Fibroblast of mammary gland (primary cell): ENCODE data around the gene DACT3.

Experiments
- DNase-seq: peaks from one replicate; pipeline ENCODE4 v3.0.0-alpha.2; 2010; ENCODE audit warnings: low read depth
- H3K4me3 ChIP-seq: 2 replicates; pipeline ENCODE4 v1.5.1; 2011; ENCODE audit warnings: low read depth, mild to moderate bottlenecking, low read length, moderate library complexity; ENCODE audit not compliant: control insufficient read depth
- TF ChIP-seq, protein P1 (sequence below): conservative IDR thresholded peaks from 2 replicates; pipeline ENCODE4 v1.5.1; 2011; ENCODE audit warnings: low read depth, low read length, inconsistent platforms; ENCODE audit not compliant: control insufficient read depth, insufficient read depth

Gene DACT3

DNA sequence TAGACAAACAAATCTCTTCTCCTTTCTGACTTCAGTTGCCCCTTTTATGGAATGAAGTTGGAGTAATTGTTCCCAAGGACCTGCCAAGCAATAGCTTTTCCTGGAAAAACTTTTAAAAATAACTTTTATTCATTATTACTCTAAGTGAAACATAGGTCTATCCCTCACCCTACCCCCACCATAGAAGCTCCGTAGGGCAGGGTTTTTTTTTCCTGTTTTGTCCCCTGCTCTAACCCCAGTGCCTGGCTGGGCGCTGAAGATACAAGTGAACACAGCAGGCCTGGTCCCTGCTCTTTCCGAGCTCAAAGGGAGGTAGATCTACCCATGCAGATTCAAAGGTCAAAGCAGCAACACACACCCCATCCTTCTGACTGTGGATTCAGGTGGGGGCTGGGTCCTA, 16.3 kb downstream of the DACT3 start:
- no peak for DNase-seq
- TF ChIP-seq, protein P1, sequence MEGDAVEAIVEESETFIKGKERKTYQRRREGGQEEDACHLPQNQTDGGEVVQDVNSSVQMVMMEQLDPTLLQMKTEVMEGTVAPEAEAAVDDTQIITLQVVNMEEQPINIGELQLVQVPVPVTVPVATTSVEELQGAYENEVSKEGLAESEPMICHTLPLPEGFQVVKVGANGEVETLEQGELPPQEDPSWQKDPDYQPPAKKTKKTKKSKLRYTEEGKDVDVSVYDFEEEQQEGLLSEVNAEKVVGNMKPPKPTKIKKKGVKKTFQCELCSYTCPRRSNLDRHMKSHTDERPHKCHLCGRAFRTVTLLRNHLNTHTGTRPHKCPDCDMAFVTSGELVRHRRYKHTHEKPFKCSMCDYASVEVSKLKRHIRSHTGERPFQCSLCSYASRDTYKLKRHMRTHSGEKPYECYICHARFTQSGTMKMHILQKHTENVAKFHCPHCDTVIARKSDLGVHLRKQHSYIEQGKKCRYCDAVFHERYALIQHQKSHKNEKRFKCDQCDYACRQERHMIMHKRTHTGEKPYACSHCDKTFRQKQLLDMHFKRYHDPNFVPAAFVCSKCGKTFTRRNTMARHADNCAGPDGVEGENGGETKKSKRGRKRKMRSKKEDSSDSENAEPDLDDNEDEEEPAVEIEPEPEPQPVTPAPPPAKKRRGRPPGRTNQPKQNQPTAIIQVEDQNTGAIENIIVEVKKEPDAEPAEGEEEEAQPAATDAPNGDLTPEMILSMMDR = no peak
- H3K4me3 ChIP-seq = no peak overlapping the region

DNA sequence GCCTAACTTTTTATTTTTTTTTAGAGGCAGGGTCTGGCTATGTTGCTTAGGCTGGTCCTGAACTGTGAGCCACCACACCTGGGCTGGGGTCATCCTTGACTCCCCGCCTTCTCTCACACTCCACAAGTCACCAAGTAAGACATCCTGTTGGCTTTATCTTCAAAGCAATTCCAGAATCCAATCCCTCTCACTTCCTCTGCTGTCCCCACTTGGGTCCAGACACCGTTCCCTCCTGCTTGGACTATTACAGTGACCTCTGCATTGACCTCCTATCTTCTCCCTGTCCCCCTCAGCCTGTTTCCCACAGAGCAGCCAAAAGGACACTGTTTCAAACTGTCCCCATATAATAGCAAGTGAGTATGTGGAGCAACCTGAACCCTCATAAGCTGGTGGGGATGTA, 20.3 kb downstream of the DACT3 start:
- TF ChIP-seq, protein P1 = no peak
- DNase-seq = no peak
- H3K4me3 ChIP-seq = no peak overlapping the region

DNA sequence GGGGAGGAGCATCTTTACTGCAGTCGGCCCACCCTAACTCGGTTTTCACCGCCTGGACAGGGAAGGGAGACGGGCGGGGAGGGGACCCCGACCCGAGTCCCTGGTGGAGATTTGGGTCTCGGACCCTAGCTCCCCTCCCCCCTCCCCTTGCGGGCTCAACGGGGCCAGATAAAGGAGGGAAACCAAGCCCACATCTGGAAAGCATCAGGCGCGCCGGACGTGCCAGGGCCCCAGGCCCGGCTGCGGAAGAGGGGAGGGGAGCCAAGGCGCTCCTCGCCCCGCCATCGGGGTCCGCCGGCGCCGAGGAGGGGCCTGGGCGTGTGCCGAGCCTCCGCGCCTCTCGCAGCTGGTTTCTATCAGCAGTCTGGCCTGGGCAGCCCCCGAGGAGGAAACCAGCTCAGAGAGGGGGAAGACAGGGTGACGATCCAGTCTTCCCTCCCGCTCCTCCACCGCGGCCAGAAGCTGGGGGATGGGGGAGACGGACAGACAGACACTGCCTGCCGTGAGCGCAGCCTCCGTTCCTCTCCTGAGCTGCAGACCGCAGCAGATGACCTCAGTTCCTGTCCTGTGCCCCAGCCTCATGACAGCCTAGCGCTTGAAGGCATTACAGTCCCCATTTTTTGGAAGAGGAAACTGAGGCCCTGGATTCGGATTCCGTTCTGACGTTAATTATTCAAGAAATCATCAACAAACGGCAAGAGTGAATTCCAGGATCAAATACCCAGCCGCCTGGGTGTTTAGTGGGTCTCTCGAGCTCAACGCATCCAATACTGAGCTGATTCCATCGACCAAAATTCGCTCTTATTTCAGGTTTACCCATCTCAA, 21.4 kb downstream of the DACT3 start:
- TF ChIP-seq, protein P1 = no peak
- peak; percentile 69 for DNase-seq
- peak overlapping the region; percentile 48 for H3K4me3 ChIP-seq

DNA sequence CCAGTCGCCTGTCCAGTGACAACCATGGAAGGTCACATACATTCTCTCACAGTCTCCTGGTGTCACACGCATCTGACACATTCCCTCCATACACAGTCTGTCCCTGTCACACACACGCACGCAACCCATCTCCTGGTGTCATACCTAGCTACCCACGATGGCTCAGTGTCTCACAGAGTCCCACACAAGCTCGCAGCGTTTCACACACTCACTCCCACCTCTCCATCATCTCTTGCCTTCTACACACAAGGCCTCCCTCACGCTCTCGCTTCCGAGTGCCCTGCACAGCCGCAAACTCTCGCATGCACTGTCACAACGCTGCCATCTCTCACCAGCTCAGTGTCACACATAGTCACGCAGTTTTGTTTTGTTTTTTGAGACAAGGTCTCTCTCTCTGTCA, 23.8 kb downstream of the DACT3 start:
- H3K4me3 ChIP-seq = no peak overlapping the region
- no peak for DNase-seq
- TF ChIP-seq, protein P1 = no peak

DNA sequence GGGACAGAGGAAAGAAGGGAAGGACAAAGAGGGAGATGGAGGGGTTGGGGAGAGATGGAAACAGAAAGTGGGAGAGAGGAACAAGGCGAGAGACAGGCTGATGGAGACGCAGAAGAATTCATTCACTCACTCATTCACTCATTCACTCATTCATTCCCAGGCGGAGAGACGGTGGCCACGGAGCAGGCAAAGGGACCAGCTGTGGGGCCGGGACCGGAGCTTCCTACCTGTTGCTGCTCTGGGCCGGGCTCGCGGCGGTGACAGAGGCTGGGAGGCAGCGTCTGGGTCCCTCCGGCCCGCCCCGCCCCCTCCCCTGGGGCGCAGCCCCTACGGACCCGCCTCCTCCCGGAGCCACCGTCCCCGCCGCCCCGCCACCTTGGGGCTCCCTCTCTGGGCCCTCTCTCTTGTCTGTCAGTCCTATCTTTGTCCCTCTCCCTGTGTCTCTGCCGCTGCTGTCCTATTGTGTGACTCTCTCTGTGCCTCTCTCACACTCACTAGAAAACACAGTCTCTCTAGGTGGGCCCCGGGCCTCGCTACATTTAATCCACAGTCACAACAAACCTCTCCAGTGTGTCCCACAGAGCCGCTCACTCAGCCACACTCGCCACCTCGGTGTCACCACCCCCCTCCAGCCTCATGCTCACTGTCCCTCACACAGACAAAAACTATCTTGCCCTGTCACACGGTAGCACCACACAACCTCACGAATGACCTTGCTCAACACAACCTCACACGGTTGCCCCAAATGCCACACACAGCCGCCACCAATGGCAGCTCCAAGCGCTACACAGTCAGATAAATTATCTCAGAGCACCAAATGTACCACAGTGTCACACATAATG, 24.8 kb downstream of the DACT3 start, which contains the start of gene GNG8:
Gene GNG8, minus strand, starts transcription at position 283 of the 842 bp plus-strand sequence. CDS start 1,520 bp downstream, outside the sequence.
- DNase-seq = no peak
- H3K4me3 ChIP-seq = no peak within 1 kb of the TSS
- TF ChIP-seq, protein P1 = no peak

DNA sequence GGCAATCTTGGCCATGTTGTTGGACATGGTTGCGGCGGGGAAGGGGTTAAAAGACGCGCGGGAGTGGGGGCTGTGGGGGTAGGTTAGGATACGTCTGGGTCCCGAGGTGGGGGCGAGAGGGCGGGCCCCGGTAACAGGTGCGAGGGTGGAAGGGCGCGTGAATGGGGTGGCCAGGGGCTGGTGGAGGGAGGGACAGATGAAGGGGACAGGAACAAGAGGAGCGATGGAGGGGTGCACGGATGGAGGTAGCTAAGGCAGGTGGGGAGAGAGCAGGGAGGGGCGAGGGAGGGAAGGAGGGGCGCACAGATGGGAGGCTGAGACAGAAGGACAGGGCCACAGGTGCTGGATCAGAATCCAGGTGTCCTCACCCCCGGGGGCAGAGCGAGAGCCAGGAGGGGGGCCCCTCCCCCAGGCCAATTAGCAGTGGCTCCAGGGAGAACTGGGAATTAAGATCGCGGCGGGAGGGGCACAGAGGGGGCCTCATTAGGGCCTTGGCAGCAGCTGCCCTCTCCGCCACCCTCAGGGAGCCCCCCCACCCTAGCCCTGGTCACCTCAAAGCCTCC, 26.2 kb downstream of the DACT3 start:
- no peak for DNase-seq
- TF ChIP-seq, protein P1 = no peak
- peak overlapping the region; percentile 30 for H3K4me3 ChIP-seq
